Type B pancreatic cell (in vitro differentiated cells): ENCODE results near the gene REPS2. TPM values are rescaled to one million over a fixed set of nuclear protein-coding genes. Genes with fewer than 3 reads are reported as not detected.

Source experiments
- DNase-seq: peaks from one replicate; pipeline ENCODE4 v3.0.0; 2021; ENCODE audit warnings: mixed read lengths; ENCODE audit not compliant: unreplicated experiment; ENCODE audit errors: extremely low spot score
- H3K27ac Mint-ChIP-seq: 2 replicates; pipeline ENCODE4 v1.8.0; 2021; ENCODE audit warnings: mild to moderate bottlenecking, mixed read lengths
- H3K27me3 Mint-ChIP-seq: 2 replicates; pipeline ENCODE4 v1.8.0; 2021; ENCODE audit warnings: mixed read lengths
- H3K36me3 Mint-ChIP-seq: 2 replicates; pipeline ENCODE4 v1.8.0; 2021; ENCODE audit warnings: mixed read lengths
- H3K4me1 Mint-ChIP-seq: one replicate; pipeline ENCODE4 v1.8.0; 2021; ENCODE audit warnings: mixed read lengths; ENCODE audit not compliant: unreplicated experiment
- H3K4me3 Mint-ChIP-seq: 2 replicates; pipeline ENCODE4 v1.8.0; 2021; ENCODE audit warnings: mild to moderate bottlenecking, mixed read lengths
- H3K9me3 Mint-ChIP-seq: 2 replicates; pipeline ENCODE4 v1.8.0; 2021; ENCODE audit warnings: mixed read lengths
- CTCF ChIP-seq: fragments of 200-600 bp; sonication (generic); conservative IDR thresholded peaks from 2 replicates; pipeline ENCODE4 v1.5.0; 2021; ENCODE audit warnings: antibody characterized with exemption, mild to moderate bottlenecking
- total RNA-seq: library from RNA; stranded (reverse); gene quantifications from 2 replicates; pipeline ENCODE4 v1.2.1, GENCODE V29; 2021; ENCODE audit warnings: low replicate concordance

Gene REPS2
- total RNA-seq, 1 donor from 2014 or later, result 1.6 TPM

- no peak overlapping the region for H3K27ac Mint-ChIP-seq
- no peaks in the 10 kb centered on the region for H3K4me1 Mint-ChIP-seq
- H3K4me3 Mint-ChIP-seq, result no peak overlapping the region
- no peak for DNase-seq
- H3K36me3 Mint-ChIP-seq, result no peaks in the 10 kb centered on the region
- H3K27me3 Mint-ChIP-seq, result no peaks in the 10 kb centered on the region
- no peaks in the 10 kb centered on the region for H3K9me3 Mint-ChIP-seq
- TF ChIP-seq CTCF, result no peak
These were observed 70.7 kb downstream of the REPS2 start for GRCh38 chrX:17017134-17017533.

GRCh38 chrX:17020356-17020755 lies 73.9 kb downstream of the REPS2 start:
- no peak overlapping the region for H3K27ac Mint-ChIP-seq
- H3K36me3 Mint-ChIP-seq, result no peaks in the 10 kb centered on the region
- DNase-seq, result no peak
- H3K4me1 Mint-ChIP-seq, result peaks cover 10% of the 10 kb centered on the region
- TF ChIP-seq CTCF, result no peak
- H3K9me3 Mint-ChIP-seq, result no peaks in the 10 kb centered on the region
- H3K4me3 Mint-ChIP-seq, result no peak overlapping the region
- no peaks in the 10 kb centered on the region for H3K27me3 Mint-ChIP-seq

GRCh38 chrX:17020851-17021821 lies 74.7 kb downstream of the REPS2 start:
- Mint-ChIP-seq H3K27me3 (no peaks in the 10 kb centered on the region), H3K36me3 (no peaks in the 10 kb centered on the region), H3K4me1 (peaks cover 10% of the 10 kb centered on the region), H3K9me3 (no peaks in the 10 kb centered on the region), H3K27ac (no peak overlapping the region), H3K4me3 (no peak overlapping the region)
- no peak for DNase-seq
- TF ChIP-seq CTCF, result no peak

GRCh38 chrX:17021851-17022604 lies 75.6 kb downstream of the REPS2 start:
- no peak for TF ChIP-seq CTCF
- peaks cover 10% of the 10 kb centered on the region for H3K4me1 Mint-ChIP-seq
- H3K9me3 Mint-ChIP-seq, result no peaks in the 10 kb centered on the region
- no peak for DNase-seq
- no peaks in the 10 kb centered on the region for H3K27me3 Mint-ChIP-seq
- H3K4me3 Mint-ChIP-seq, result no peak overlapping the region
- no peak overlapping the region for H3K27ac Mint-ChIP-seq
- H3K36me3 Mint-ChIP-seq, result no peaks in the 10 kb centered on the region

- no peaks in the 10 kb centered on the region for H3K27me3 Mint-ChIP-seq
- H3K36me3 Mint-ChIP-seq, result no peaks in the 10 kb centered on the region
- no peak overlapping the region for H3K4me3 Mint-ChIP-seq
- H3K9me3 Mint-ChIP-seq, result no peaks in the 10 kb centered on the region
- H3K27ac Mint-ChIP-seq, result no peak overlapping the region
- peaks cover 10% of the 10 kb centered on the region for H3K4me1 Mint-ChIP-seq
- TF ChIP-seq CTCF, result no peak
- no peak for DNase-seq
These were observed 77.2 kb downstream of the REPS2 start for GRCh38 chrX:17023661-17024060.
